ENCODE results near the gene GTF3C2. TPM values are rescaled to one million over a fixed set of nuclear protein-coding genes. Genes with fewer than 3 reads are reported as not detected.
A peak's percentile ranks its signal among the peaks of the same experiment; 100 is the strongest.

The GTF3C2 gene
- total RNA-seq, 2 experiments from 2014 or later = 57.6 to 63.6 TPM

DNA sequence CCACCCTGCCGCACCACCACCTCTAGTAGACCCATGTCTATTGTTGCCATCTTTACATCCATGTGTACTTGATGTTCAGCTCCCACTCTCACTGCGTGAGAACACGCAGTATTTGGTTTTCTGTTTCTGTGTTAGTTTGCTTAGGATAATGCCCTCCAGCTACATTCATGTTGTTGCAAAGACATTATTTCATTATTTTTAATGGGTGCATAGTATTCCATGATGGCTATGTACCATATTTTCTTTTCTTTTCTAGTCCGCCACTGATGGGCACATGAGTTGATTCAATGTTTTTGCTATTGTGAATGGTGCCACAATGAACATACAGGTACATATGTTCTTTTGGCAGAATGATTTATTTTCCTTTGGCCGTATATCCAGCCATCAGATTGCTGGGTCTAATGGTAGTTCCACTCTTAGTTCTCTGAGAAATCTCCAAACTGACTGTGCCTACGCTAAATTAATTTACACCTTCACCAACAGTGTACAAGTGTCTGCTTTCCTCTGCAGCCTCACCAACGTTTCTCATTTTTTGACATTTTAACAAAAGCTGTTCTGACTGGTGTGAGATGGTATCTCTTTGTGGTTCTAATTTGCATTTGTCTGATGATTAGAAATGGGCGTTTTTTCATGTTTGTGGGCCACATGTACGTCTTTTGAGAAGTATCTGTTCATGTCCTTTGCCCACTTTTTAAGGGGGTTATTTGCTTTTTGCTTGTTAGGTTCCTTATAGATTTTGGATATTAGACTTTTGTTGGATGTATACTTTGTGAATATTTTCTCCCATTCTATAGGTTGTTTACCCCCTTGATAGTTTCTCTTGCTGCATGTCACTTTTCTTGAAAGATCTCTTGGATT, 34.5 kb upstream of the GTF3C2 start:
- no peak for DNase-seq
- no peak overlapping the region for H3K4me3 Mint-ChIP-seq
- peak; percentile 42 for ATAC-seq
- intact Hi-C loops (cut with micrococcal nuclease) = no loop called here
- H3K4me1 Mint-ChIP-seq (ENCODE audit: low read depth) = peaks cover 21% of the 10 kb centered on the region
- H3K9me3 Mint-ChIP-seq = no peaks in the 10 kb centered on the region
- ChIA-PET POLR2A (interaction anchor here (1.2 kb wide), 1 partner anchor 13 kb away, joined by 3 read pairs; no protein-coding TSS in a partner anchor), CTCF (no interaction called here)
- H3K27me3 Mint-ChIP-seq = no peaks in the 10 kb centered on the region
- TF ChIP-seq, protein P1, sequence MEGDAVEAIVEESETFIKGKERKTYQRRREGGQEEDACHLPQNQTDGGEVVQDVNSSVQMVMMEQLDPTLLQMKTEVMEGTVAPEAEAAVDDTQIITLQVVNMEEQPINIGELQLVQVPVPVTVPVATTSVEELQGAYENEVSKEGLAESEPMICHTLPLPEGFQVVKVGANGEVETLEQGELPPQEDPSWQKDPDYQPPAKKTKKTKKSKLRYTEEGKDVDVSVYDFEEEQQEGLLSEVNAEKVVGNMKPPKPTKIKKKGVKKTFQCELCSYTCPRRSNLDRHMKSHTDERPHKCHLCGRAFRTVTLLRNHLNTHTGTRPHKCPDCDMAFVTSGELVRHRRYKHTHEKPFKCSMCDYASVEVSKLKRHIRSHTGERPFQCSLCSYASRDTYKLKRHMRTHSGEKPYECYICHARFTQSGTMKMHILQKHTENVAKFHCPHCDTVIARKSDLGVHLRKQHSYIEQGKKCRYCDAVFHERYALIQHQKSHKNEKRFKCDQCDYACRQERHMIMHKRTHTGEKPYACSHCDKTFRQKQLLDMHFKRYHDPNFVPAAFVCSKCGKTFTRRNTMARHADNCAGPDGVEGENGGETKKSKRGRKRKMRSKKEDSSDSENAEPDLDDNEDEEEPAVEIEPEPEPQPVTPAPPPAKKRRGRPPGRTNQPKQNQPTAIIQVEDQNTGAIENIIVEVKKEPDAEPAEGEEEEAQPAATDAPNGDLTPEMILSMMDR (IDR thresholded peaks at IDR 0.05) = no peak
- peak overlapping the region; percentile 69 for H3K27ac Mint-ChIP-seq
- H3K36me3 Mint-ChIP-seq (ENCODE audit: low read depth) = peaks cover 29% of the 10 kb centered on the region

DNA sequence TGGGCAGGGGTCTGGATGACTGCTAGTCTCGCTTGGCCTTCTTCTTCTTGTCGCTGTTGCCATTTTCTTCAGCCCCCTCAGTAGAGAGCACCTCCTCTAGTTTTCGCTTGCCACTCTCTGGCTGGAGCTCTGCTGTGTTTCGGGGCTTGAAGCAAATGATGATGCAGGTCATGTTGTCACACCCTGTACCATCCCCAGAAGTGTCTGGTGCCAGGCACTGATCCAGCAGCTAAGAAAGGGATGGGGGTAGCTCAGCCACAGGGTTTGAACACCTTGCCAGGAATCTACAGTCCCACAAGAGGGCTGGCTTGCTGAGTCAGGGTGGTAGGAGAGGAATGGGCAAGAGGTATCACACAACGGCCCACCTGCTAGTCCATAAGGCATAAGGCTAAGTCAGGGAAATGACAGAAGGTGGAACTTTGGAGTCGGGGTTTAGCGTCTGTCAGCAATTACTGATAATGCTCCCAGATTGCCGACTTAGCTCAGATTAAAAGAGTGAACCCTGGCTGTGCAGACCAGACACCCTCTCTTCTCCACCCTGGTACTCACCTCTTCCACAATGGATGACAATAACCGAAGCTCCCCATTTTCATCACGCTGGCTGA, 25.1 kb upstream of the GTF3C2 start:
- Mint-ChIP-seq H3K4me1 (ENCODE audit: low read depth) (peaks cover 24% of the 10 kb centered on the region), H3K27me3 (no peaks in the 10 kb centered on the region), H3K27ac (peak overlapping the region; percentile 97), H3K9me3 (no peaks in the 10 kb centered on the region), H3K36me3 (ENCODE audit: low read depth) (peaks cover 68% of the 10 kb centered on the region), H3K4me3 (peak overlapping the region; percentile 81)
- intact Hi-C loops (cut with micrococcal nuclease) = no loop called here
- DNase-seq (no peak), ATAC-seq (no peak)
- ChIA-PET POLR2A (interaction anchor here (0.8 to 4.8 kb wide), 5 partner anchors 12 to 49 kb away, joined by 3 to 59 read pairs (median 29); partner anchors contain the start of genes EIF2B4, GTF3C2, NRBP1 and PPM1G), CTCF (interaction anchor here (1.0 to 1.7 kb wide), 2 partner anchors 49 to 80 kb away, joined by 4 to 6 read pairs; no protein-coding TSS in a partner anchor)
- TF ChIP-seq, protein P1 (IDR thresholded peaks at IDR 0.05) = no peak

DNA sequence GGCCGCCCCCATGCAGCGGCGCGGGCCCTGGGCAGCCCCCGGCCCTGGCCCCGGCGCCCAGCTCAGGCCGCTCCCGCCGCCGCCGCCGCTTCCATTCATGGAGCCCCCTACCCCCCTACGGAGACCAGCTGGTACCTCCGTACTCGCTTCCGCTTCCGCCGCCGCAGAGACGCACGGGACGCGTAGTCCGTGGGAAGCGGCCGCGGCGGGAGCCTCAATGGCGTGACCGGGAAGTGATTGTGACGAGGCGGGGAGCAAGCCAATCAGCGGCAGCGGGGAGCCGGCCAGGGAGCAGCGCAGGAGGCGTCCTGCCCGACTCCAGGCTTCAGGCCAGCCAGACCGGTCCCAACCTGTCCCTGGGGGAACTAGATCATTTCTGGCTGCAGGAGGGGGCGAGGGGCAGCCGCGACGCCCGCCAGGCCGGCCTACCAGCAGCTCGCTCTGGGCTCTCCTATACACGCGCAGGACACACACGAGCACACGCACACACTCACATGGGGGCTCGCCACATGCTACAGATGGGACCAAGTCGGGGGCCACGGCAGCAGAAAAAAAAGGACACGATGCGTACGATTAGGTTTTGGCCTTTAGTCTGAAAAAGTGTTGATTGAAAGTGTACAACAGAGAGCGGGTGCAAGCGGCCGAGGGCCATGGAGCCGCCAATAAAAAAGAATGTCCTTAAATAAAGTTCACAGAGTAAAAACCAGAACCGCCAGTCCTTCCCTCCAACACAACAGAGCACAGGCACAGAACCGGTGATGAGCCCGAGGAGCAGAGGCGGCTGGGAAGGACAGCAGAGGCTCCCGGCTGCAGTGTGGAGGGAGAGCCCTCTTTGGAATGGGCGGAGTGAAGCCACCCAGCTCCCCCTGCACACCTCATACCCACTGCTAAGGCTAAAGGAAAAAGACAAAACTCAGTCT, 24.3 kb upstream of the GTF3C2 start, which contains the start of gene ZNF513:
Gene ZNF513, minus strand, starts transcription at position 109 of the 920 bp plus-strand sequence. CDS start 208 bp downstream, outside the sequence.
- Mint-ChIP-seq H3K9me3 (no peaks in the 10 kb centered on the region), H3K36me3 (ENCODE audit: low read depth) (peaks cover 72% of the 10 kb centered on the region), H3K4me1 (ENCODE audit: low read depth) (peaks cover 24% of the 10 kb centered on the region), H3K27me3 (no peaks in the 10 kb centered on the region), H3K4me3 (peak within 1 kb of the TSS; percentile 81), H3K27ac (peak within 1 kb of the TSS; percentile 97)
- POLR2A ChIA-PET = interaction anchor here (0.5 to 4.8 kb wide), 14 partner anchors 11 to 307 kb away, joined by 3 to 59 read pairs (median 5); partner anchors contain the start of genes EIF2B4, GTF3C2, MPV17 and NRBP1
- ATAC-seq = peak; percentile 90
- CTCF ChIA-PET = interaction anchor here (1.0 to 1.8 kb wide), 6 partner anchors 10 to 302 kb away, joined by 4 to 10 read pairs (median 6); partner anchors contain the start of genes NRBP1 and SNX17
- intact Hi-C loops (cut with micrococcal nuclease) = no loop called here
- DNase-seq = peak; percentile 92
- TF ChIP-seq, protein P1 (IDR thresholded peaks at IDR 0.05) = no peak

DNA sequence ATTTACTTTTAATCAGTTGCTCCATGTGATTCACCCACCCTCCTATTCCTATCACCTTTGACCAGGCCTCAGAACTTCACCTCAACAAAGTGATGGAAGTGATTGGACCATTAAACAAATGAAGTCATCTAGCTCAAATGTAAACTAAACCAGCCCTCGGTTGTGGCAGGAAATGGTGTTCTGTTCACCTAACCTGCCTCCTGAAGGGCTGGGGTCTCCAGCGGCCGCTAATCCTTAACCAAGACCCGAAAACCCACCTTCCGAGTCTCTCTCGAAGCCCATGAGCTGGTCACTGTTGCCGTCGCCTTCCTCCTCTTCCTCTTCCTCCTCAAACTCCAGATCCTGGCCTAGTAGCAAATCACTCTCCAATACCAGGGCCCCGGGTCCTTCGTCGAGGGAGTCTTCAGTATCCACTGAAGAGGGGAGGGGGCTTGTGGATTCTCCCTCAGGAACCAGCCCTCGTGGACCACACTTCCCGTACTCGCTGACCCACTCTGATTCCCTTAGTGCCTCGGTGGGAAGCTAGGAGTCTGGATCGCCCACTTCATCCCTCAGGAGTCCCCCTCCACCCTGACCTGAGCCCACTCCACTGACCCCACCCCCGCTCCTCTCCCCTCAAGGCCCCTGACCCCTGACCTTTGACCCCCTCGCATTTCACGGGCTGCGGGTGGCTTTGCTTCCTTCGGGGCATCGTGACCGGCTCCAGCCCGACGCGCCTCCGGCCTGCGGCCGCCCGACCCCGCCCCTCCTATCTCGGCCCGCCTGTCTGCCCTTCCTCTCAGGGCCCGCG, 23.5 kb upstream of the GTF3C2 start:
- ChIA-PET CTCF (interaction anchor here (1.0 to 1.8 kb wide), 7 partner anchors 9 to 303 kb away, joined by 4 to 10 read pairs (median 5); partner anchors contain the start of genes EIF2B4, NRBP1 and SNX17), POLR2A (interaction anchor here (0.5 to 4.8 kb wide), 18 partner anchors 10 to 306 kb away, joined by 3 to 59 read pairs (median 4); partner anchors contain the start of genes EIF2B4, GTF3C2, MPV17 and NRBP1)
- Mint-ChIP-seq H3K27me3 (no peaks in the 10 kb centered on the region), H3K4me1 (ENCODE audit: low read depth) (peaks cover 24% of the 10 kb centered on the region), H3K9me3 (no peaks in the 10 kb centered on the region), H3K27ac (peak overlapping the region; percentile 90), H3K4me3 (peak overlapping the region; percentile 81), H3K36me3 (ENCODE audit: low read depth) (peaks cover 69% of the 10 kb centered on the region)
- TF ChIP-seq, protein P1 (IDR thresholded peaks at IDR 0.05) = no peak
- intact Hi-C loops (cut with micrococcal nuclease) = no loop called here
- DNase-seq (peak; percentile 66), ATAC-seq (peak; percentile 52)
